Hepatocyte (in vitro differentiated cells): Measurements from ENCODE around the gene PRPSAP2.

Experiments
- CTCF ChIP-seq: fragments of 200-600 bp; sonication (generic); IDR thresholded peaks from 2 replicates; pipeline ENCODE4 v1.5.1; 2016; ENCODE audit warnings: antibody characterized with exemption, mild to moderate bottlenecking; ENCODE audit not compliant: poor library complexity
- EZH2 ChIP-seq: fragments of 200-600 bp; sonication (generic); IDR thresholded peaks from 2 replicates; pipeline ENCODE4 v1.6.1; 2016; ENCODE audit warnings: antibody characterized with exemption, mild to moderate bottlenecking, borderline replicate concordance

- TF ChIP-seq CTCF: no peak
- no peak for TF ChIP-seq EZH2
These were observed 110.4 kb downstream of the PRPSAP2 start for GRCh38 chr17:18968345-18968744.
